GM19023 (cell line): ENCODE results near the gene BCAS2.
A peak's percentile ranks its signal among the peaks of the same experiment; 100 is the strongest.
"Not testable (repeated sequence)": the region's sequence is repeated elsewhere in the genome, so short reads cannot be mapped to it uniquely, and the experiment has no call there.

ENCODE experiments used
- ATAC-seq: cut with Tn5 transposase; IDR thresholded peaks from one replicate; pipeline ENCODE4 v1.9.1; 2021; ENCODE audit warnings: mild to moderate bottlenecking, moderate library complexity; ENCODE audit not compliant: unreplicated experiment

Gene BCAS2

DNA sequence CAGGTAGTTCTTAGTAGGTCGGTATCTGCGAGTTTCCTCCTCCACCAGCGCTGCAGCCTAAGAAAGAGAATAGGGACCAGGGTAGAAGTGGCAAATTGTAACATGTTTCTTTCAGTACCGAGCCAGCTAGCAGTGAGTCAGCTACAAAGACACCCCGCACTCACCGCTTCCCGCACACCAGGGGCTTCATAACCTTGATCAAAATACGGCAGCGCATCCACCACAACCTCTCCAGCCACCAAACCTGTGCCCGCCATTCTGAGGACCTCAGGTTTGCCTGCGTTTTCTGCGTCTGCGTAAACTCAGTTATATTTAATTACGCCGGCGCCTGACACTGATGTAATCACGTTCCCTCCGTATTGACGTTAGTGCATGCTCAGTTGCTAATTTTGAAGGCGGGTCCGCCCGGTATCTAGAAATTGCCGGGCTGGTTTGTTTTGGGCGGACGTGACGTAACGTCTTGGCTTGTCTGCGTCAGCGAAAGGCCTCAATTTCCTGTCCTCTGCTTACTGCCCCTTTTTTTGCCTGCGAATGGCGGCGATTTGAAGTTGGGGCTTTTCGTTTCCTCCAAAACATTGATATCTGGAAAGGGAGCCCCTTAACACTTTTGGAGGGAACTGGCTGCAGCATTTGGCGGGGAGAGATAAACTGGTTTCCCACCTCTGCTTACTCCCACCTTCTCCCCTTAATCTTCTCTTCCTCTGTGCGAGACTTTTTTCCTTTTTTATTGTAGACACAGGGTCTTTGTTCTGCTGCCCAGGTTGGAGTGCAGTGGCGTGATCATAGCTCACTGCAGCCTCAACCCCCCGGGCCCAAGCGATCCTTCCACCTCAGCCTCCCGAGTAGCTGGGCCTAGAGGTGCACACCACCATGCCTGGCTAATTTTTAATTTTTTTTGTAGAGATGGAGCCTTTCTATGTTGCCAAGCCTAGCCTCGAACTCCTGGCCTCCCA, at the start of gene BCAS2:
Gene BCAS2 (minus strand): TSS at position 281 of the 953 bp plus-strand sequence. CDS start 24 bp downstream, at position 257.
- peak; percentile 99 for ATAC-seq

DNA sequence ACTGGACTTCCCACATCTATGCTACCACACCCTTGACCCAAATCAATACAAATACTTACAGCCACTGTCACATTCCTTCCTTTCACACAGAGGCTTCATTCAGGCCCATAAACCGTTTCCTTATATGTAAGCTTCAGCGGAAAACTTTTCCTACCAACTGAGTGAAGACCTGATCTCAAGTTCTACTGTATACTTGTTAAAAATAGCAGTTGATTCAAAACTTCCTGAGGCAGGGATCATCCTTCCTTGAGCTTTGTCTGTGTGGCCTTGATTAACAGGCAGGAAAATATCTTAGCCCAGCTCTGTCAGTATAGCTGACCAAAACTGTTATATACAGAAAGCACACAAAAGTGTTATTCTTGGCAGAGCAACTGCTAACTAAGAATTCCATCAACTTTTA, 45.7 kb upstream of the BCAS2 start:
- no peak for ATAC-seq

DNA sequence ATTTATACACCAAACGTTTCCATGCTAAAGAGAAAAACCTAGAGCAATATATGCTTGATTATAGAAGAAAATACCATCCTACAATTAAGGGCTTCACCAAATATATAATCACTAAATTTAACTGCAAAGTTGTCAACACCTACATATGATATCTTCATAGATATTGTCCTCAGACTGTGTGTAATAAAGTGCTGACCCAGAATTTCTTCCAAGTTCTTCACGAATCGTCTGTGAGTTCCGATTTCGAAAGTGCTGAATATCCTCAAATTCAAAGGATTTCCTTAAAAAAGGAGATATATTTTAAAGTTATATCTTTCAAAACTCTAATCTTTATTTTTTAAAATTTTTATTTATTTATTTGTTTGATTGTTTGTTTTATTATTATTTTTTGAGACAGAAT, 41.9 kb upstream of the BCAS2 start:
- ATAC-seq, result no peak

DNA sequence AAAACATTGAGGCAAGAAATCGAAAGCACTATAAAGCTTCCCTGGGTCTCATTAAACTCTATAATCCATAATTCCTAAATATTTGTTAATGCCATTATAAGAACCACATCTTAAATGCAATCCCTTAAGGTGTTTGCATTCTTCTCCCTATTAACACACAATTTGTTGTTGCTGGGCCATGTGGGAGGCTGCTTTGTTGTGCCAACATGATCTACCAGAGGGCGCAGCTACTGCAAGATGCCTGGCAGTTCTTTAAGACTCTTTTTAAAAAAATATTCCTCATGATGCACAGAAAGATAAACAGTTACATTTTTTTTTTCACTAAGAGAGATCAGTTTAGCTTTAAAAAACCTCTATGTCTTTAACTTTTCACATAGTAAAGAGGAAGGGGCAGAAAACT, 39.0 kb upstream of the BCAS2 start:
- ATAC-seq, result no peak

DNA sequence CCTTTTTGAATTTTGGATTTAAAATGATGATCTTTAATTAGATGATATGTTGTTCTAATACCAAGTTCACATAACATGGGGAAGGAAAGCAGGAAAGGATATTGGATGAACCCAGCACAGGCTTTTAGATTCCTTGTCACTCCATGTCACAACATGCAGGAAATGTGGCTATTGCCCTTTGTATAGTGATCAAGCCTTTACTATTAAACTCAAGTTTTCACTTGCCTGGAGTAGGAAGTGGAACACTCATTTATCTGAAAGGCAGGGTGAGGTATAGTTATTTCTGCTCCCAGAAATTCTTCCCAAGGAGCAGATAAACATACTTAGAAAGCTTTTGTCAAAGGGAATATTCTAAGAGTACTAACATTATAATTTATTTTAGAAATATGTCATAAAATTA, 37.2 kb upstream of the BCAS2 start:
- ATAC-seq, result no peak

DNA sequence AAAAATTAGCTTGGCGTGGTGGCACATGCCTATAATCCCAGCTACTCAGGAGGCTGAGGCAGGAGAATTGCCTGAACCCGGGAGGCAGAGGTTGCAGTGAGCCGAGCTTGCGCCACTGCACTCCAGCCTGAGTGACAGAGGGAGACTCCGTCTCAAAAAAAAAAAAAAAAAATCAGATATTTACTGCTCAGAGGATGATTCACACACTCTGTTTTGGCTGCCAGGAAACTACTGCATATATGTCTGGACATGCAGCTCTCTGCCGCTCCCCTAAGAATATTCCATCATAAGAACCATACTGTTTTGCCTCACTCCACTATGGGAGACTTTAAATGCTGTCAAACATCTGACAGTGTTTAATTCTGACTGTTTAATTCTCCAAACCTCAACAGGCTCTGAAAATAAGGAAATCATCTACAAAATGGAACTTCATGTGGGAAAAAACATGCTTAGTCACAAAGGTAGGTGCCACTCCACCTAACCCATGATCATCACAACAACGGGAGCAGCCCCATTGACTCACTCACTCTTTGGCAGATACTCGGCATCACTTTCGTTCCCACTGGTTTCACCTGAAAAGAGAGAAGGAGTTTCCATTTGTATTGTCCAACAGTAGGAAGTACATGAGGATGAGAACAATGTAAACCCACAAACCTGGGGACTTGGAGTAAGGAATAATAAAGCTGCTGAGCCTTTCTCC, 29.3 kb upstream of the BCAS2 start:
- no peak for ATAC-seq

DNA sequence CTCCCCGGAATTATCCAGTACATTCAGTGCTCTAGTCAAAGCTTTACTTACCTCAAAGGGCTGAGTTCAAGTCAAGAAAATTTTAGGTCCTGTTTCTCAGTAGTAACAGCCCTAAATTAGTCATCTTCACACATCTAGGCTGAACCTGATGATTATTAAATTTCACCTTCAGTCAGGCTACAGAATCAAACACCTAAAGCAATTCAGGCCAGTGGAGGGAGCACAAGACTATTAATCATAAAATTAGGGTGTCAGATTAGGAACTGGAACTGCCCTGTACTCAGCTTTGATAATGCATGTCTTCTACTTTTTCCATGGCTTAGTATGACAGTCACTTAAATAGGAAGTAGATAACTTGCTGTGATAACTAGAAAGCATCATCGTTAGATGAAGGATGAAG, 28.4 kb upstream of the BCAS2 start:
- no peak for ATAC-seq

DNA sequence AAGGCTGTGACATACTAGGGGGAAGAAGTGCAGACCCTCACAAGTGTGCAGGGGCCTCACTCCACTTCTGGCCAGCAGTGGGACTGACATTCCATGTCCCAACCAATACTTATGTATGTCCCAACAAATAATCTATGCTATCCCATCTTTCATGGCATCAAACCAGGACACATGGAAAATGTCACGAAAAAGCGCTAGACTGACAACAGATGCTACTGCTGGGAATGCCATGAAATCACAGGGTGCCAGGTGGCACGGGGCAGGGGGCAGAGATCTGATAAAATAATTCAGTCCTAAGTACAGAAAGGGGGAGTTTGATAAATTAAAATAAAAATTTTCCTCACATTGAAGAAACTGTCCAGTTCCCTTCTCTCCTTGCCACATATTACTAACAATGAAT, 27.6 kb upstream of the BCAS2 start:
- no peak for ATAC-seq

DNA sequence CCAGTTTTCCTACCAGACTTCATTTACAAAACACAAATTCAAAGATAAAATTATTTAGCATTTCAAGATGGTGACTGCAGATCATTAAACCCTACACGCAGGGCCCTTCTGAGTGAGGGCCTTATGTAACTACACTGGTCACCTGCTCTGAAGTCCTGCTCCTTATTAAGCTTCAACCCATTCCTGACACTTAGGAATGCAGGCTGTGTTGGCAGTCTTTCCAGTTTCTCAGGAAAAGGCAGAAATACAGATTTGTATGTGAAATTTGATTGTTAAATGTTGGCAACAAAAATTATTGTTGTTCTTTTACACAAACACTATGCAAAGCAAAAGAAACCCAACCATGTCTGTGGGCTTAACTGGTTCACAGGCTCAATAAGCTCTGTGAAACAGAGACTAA, 25.8 kb upstream of the BCAS2 start:
- no peak for ATAC-seq

DNA sequence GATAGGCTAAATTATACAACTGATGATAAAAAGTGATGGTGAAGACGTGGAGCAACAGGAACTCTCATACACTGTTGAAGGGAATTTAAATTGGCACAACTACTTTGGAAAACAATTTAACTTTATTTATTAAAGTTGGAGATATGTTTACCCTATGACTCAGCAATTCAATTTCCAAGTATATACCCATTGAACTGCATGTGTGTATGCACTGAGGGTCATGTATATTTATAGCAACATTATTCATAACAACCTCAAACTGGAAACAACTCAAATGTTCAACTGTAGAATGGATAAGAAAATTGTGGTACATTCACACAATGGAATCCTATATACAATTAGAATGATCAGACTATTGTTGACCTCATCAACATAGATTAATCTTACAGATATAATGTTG, 16.5 kb upstream of the BCAS2 start:
- ATAC-seq, result no peak

DNA sequence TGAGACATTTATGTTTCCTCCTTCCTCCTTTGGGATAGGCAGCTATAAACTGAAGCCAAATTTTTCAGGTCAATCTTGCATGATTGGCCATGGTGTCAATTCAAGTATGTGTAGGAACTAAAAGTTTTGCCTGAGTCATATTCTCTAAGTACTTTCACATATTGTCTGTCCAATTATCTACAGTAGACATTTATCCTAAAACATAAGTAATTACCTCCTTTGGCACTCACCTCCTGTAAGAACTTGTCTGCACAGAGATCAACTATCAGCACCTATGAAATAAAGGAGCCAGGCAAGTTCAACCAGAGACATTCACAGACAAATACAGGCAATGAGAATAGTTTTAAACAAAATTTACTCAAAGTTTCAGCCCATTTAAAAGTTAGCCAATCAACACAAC, 14.2 kb upstream of the BCAS2 start:
- ATAC-seq, result no peak

DNA sequence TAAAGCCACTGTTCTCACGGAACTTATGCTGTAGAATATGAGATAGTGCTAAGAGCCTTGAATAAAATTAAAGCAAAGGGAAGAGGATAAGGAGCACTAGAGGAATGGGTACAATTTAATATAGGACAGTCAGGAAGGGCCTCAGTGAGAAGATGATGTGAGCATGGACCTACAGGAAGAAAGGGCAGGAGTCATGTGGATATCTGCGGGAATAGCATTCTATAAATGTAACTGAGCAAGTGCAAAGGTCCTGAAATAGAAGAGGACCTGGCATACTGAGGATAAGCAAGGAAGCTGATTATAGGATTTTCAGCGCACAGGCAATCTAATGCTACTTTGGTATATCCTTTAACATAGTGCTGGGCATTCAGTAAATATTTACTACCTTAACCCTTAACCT, 12.6 kb upstream of the BCAS2 start:
- no peak for ATAC-seq

DNA sequence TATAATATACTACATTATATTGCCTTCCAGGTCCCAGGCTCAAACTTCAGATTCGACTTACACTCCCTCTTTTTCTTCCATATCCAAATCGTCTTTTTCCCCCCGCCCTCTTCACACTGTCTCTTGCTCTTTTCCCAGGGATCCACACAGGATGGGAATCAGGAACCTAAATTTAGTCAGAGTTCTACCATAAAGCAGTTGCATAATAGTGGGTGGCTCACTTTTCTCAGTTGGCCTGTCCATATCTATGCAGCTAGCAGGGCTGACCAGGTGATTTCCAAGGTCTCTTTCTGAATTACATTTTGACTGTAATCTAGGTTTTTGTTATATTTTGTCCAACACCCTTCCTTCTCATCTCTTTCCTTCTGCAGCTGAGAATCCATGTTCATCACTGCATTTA, 7.7 kb upstream of the BCAS2 start:
- ATAC-seq, result no peak

DNA sequence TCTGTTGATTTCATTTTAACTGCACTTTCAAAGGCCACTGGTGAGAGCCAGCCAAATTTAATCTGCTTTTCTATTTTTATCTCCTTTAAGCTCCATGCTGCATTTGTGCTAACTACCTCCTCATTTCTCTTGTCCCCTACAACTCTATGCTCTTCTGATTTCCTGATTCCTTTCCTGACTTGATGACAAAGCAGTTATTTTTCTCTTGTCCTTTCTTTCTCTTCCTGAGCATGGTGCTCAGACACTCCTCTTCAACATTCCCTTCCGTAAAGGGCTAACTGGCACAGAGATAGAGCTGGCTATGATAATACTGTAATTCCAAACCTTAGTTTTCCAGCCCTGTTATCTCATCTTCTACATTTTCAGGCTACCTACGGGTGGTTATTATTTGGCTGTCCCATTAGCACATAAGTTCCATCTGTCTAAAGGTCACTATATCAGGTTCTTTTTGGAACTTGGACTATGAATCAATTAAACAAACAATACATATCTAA, 6.8 kb upstream of the BCAS2 start:
- no peak for ATAC-seq

DNA sequence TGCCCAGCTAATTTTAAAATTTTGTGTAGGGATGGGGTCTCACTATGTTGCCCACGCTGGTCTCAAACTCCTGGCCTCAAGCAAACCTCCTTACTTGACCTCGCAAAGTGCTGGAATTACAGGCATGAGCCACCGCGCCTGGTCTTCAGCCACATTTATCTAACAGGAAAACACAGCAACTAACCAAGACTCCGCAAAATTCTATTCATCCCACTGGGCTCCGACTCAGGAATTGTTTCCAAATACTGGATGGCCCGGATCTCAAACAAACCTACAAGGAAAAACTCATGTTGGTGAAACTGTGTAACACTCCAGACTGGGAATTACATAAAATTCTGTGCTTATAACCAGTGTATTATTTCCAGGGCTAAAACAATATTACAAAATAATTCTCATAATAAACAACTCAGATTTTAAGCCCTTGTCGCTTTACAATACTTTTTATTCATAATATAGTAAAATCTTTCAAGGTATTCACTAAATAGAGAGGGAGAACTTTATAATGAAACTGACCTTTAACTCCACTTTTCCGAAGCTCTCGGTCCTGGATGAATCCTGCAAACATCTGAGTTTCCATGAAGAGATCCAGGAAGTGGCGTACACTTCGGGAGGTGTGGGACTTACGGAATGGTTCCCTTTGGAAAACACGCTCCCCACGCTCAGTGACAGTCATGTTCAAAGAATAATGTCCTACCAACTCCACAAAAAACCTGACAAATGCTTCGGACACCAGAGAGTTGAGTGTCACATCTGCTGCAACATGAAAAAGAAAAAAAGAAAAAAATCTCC, 6.0 kb upstream of the BCAS2 start:
- ATAC-seq, result no peak

DNA sequence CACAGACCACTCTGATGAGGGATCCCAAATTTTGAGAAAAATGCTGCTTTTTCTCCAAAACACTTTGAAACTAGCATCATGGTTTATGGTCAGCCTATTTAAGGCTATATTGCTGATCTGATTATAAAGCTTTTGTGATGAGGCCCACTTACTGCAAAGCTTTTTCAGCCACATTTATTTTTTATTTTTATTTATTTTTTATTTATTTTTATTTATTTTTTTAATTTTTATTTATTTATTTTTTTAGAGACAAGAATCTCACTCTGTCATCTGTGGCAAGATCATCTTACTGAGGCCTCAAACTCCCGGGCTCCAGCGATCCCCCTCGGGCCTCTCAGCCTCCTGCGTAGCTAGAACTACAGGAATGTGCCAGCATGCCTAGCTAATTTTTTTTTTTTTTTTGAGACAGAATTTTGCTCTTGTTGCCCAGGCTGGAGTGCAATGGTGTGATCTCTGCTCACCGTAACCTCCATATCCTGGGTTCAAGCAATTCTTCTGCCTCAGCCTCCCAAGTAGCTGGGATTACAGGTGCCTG, 5.2 kb upstream of the BCAS2 start:
- no peak for ATAC-seq

DNA sequence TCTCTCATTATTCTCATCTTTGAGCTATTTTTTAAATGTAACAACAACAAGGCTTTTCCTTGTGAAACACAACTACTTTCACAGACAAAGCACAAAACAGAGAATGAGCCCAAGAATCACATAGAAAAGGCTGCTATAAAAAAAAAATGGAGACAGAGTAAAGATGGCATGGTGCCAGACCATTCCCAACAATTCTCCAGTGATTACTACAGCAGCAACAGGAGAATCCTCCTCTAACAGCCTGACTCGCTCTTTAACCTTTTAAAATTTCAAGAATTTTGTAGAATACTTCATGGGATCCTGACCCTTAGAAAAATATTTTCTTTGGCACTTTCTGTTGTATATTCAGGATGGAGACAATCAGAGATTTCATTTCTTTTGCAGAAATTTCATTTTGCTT, 3.8 kb upstream of the BCAS2 start:
- ATAC-seq, result no peak

DNA sequence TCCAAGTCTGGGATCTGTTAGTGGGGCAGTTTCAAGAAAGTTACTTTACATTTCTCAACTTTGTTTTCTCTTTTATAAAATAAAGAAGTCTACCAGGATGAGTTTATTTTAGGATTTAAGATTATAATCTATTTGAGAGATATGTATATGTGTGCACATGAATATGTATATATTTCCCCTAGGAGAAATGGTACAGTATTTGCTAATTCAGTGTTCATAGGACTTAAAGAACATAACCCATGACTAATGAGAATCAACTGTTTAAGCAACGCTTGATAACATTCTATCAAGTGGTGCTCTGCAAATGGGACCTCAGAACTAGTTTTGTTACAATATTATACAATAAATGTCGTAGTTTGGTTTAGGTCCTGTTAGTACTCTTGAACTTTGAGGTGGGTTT, 7.0 kb downstream of the BCAS2 start:
- no peak for ATAC-seq

DNA sequence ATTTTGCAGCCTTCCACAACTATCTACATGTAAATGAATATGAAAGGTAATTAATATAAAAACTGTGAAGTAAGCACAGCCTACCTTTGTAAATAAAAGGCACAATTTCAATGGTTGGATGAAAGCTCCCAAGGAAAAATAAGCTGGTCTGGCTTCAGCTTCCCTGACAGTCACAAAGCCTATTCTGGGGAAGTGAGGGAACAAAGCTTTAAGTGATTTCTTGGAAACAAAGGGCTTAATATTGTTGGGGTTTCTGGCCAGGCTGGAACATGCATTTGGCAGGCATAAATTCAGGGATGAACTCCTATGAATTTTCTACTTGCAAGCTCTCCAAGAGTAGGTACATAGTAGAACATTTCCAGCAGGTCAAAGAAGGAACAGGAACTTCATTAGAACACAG, 17.3 kb downstream of the BCAS2 start:
- ATAC-seq, result no peak

DNA sequence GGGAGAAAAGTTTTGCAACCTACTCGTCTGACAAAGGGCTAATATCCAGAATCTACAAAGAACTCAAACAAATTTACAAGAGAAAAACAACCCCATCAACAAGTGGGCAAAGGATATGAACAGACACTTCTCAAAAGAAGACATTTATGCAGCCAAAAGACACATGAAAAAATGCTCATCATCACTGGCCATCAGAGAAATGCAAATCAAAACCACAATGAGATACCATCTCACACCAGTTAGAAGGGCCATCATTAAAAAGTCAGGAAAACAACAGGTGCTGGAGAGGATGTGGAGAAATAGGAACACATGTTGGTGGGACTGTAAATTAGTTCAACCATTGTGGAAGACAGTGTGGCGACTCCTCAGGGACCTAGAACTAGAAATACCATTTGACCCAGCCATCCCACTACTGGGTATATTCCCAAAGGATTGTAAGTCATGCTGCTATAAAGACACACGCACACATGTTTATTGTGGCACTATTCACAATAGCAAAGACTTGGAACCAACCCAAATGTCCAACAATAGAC, 18.4 kb downstream of the BCAS2 start:
- ATAC-seq, result not testable (repeated sequence)

DNA sequence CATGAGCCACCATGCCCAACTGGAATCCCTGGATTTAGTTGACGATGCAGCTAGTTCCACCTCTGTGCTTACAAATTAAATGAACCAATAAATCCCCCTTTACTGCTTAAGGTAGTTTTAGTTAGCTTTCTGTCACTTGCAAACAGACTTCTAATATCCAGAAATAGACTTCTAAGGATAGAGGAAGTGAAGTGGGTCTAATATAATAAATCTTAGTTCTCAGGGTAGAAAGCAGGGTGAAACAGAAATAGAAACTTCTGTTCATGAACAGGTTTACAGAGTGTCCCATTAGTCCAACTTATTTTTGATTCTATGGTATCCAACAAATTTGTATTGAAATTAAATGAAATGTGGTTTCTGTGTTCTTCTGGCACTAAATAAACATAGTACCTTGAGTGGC, 20.1 kb downstream of the BCAS2 start:
- no peak for ATAC-seq
